CD8-positive, alpha-beta memory T cell (primary cell): ENCODE data around the gene HAPLN3. TPM values are rescaled to one million over a fixed set of nuclear protein-coding genes. Genes with fewer than 3 reads are reported as not detected.
"Not testable (repeated sequence)": the region's sequence is repeated elsewhere in the genome, so short reads cannot be mapped to it uniquely, and the experiment has no call there.

Experiments used
- CTCF ChIA-PET: fragments of 350-600 bp; sonication (Branson Sonifier 250); formaldehyde crosslinking; loops from one replicate; lab custom pipeline; 2021; ENCODE audit warnings: antibody characterized with exemption; lab: Charles Lee
- POLR2A ChIA-PET: fragments of 350-600 bp; sonication (Branson Sonifier 250); formaldehyde crosslinking; loops from one replicate; lab custom pipeline; 2021; ENCODE audit warnings: antibody characterized with exemption; lab: Charles Lee
- DNase-seq, 5 donors: peaks; one replicate each; pipeline versions ENCODE4 v3.0.0 to v3.0.0-alpha.2; 2020 to 2022; ENCODE audit warnings: mixed read lengths in 1 of 5
- H3K27ac ChIP-seq: one replicate; pipeline ENCODE4 v1.7.0; 2013; ENCODE audit warnings: low read depth, mild to moderate bottlenecking, low read length, moderate library complexity
- H3K27me3 ChIP-seq: 2 replicates; pipeline ENCODE4 v1.7.0; 2013; ENCODE audit warnings: low read length, mild to moderate bottlenecking; ENCODE audit not compliant: insufficient read depth, poor library complexity, severe bottlenecking
- H3K36me3 ChIP-seq: 2 replicates; pipeline ENCODE4 v1.7.0; 2013; ENCODE audit warnings: mild to moderate bottlenecking, low read length, moderate library complexity; ENCODE audit not compliant: insufficient read depth
- H3K4me1 ChIP-seq: 2 replicates; pipeline ENCODE4 v1.7.0; 2013; ENCODE audit warnings: mild to moderate bottlenecking, low read length, moderate library complexity; ENCODE audit not compliant: insufficient read depth
- H3K4me3 ChIP-seq: 2 replicates; pipeline ENCODE4 v1.7.0; 2013; ENCODE audit warnings: mild to moderate bottlenecking, low read length
- H3K9me3 ChIP-seq: 2 replicates; pipeline ENCODE4 v1.7.0; 2013; ENCODE audit warnings: mild to moderate bottlenecking, low read length
- H3K27ac Mint-ChIP-seq, 8 donors: one replicate each; pipeline ENCODE4 v1.8.0; 2020 to 2021; ENCODE audit warnings: mixed read lengths in 8 of 8, mild to moderate bottlenecking in 6 of 8, inconsistent platforms in 3 of 8, moderate library complexity in 3 of 8
- H3K27me3 Mint-ChIP-seq, 2 donors: one replicate each; pipeline ENCODE4 v1.8.0; 2020 to 2021; ENCODE audit warnings: mixed read lengths in 2 of 2, mild to moderate bottlenecking in 1 of 2, moderate library complexity in 1 of 2
- H3K36me3 Mint-ChIP-seq, 3 donors: one replicate each; pipeline ENCODE4 v1.8.0; 2020 to 2021; ENCODE audit warnings: mixed read lengths in 3 of 3, inconsistent platforms in 1 of 3, mild to moderate bottlenecking in 1 of 3
- H3K4me1 Mint-ChIP-seq, 3 donors: one replicate each; pipeline ENCODE4 v1.8.0; 2020 to 2021; ENCODE audit warnings: mixed read lengths in 3 of 3, inconsistent platforms in 1 of 3, mild to moderate bottlenecking in 1 of 3
- H3K4me3 Mint-ChIP-seq, 7 donors: one replicate each; pipeline ENCODE4 v1.8.0; 2020 to 2021; ENCODE audit warnings: mixed read lengths in 7 of 7, mild to moderate bottlenecking in 6 of 7, moderate library complexity in 4 of 7, inconsistent platforms in 2 of 7
- H3K9me3 Mint-ChIP-seq, 5 donors: one replicate each; pipeline ENCODE4 v1.8.0; 2020 to 2022; ENCODE audit warnings: mixed read lengths in 5 of 5, mild to moderate bottlenecking in 3 of 5, moderate library complexity in 2 of 5, inconsistent platforms in 1 of 5
- polyA plus RNA-seq: library from polyadenylated mRNA; unstranded; fragments of 300-500 nt; fragmentation: Illumina TruSeq; gene quantifications from one replicate; pipeline ENCODE4 v1.2.3, GENCODE V29; 2021
- total RNA-seq, 2 experiments: library from RNA; stranded (reverse); gene quantifications; one replicate each; pipeline ENCODE4 v1.2.3, GENCODE V29; 2021

The HAPLN3 gene, protein sequence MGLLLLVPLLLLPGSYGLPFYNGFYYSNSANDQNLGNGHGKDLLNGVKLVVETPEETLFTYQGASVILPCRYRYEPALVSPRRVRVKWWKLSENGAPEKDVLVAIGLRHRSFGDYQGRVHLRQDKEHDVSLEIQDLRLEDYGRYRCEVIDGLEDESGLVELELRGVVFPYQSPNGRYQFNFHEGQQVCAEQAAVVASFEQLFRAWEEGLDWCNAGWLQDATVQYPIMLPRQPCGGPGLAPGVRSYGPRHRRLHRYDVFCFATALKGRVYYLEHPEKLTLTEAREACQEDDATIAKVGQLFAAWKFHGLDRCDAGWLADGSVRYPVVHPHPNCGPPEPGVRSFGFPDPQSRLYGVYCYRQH
- 10 to 100 TPM; 32.2 to 32.3 TPM for total RNA-seq
- polyA plus RNA-seq = 24.6 TPM

- peak within 1 kb of the TSS; percentile 88 to 97 (median 94) for H3K4me3 Mint-ChIP-seq
- peaks cover 0 to 25% (median 0%) of the 10 kb centered on the region in 3 donors for H3K36me3 Mint-ChIP-seq
- ChIA-PET POLR2A (interaction anchor here (2.5 kb wide), 1 partner anchor 10 kb away, joined by 10 read pairs; no protein-coding TSS in a partner anchor), CTCF (interaction anchor here (0.7 to 7.9 kb wide), 12 partner anchors 10 to 283 kb away, joined by 3 to 94 read pairs (median 5); partner anchors contain the start of gene ABHD2)
- H3K9me3 Mint-ChIP-seq = no peaks in the 10 kb centered on the region
- Histone ChIP-seq H3K4me3 (peak within 1 kb of the TSS; percentile 76), H3K27me3 (no peaks in the 10 kb centered on the region), H3K9me3 (no peaks in the 10 kb centered on the region), H3K27ac (peak within 1 kb of the TSS; percentile 47), H3K36me3 (no peaks in the 10 kb centered on the region), H3K4me1 (peaks cover 30% of the 10 kb centered on the region)
- peak; percentile 40 to 65 (median 41) for DNase-seq
- peaks cover 0 to 4% of the 10 kb centered on the region in 2 donors for H3K27me3 Mint-ChIP-seq
- H3K4me1 Mint-ChIP-seq = peaks cover 24 to 35% (median 33%) of the 10 kb centered on the region in 3 donors
- H3K27ac Mint-ChIP-seq = peak within 1 kb of the TSS; percentile 64 to 97 (median 88)
These were observed at the start of gene HAPLN3 for GRCh38 chr15:88894819-88895767. TSS of gene HAPLN3 (minus strand) at chr15:88895544. CDS start at chr15:88887298, 8,246 bp downstream.

DNA sequence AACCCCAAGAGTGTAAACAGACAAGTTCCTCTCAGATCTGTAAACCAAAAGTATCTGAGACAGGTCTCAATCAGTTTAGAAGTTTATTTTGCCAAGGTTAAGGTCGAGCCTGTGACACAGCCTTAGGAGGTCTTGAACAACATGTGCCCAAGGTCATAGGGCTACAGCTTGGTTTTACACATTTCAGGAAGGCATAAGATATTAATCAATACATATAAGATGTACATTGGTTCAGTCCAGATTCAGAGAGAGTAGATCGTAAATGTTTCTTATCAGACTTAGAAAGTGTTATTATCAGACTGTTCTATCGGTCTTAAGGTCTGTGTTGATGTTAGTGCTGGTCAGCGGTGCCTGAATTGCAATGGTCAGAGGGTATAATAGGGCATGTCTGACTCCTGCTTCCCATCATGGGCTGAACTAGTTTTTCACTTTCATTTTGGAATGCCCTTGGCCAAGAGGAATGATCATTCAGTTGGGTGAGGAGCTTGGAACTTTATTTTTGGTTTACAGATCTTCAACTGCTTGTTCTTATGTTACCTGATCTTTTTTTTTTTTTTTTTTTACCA is 44.8 kb upstream of the HAPLN3 start:
- POLR2A ChIA-PET = no interaction called here

DNA sequence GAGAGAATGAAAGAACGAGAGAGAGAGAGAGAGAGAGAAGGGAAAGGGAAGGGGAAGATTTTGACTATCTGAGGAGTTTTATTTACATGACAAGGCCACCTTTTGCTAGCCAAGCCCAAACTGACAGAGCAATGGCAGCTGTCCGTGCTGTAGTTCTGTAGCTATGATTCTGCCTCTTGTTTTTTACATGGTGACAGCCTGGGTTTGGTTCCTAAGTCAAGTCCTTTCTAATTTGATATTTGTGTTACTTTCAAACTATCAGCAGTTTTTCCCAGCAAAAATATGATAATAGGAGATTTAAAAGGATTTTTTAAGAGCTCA is 44.1 kb upstream of the HAPLN3 start:
- ChIA-PET CTCF (interaction anchor here (1.4 kb wide), 1 partner anchor 35 kb away, joined by 4 read pairs; no protein-coding TSS in a partner anchor), POLR2A (no interaction called here)
- Mint-ChIP-seq H3K4me1 (no peaks in the 10 kb centered on the region), H3K27ac (no peak overlapping the region), H3K27me3 (peaks cover 5 to 14% of the 10 kb centered on the region in 2 donors), H3K36me3 (no peaks in the 10 kb centered on the region), H3K4me3 (no peak overlapping the region), H3K9me3 (peaks cover 0 to 3% (median 2%) of the 10 kb centered on the region in 5 donors)
- DNase-seq = no peak
- H3K9me3 ChIP-seq = no peaks in the 10 kb centered on the region
- no peak overlapping the region for H3K27ac ChIP-seq
- no peaks in the 10 kb centered on the region for H3K4me1 ChIP-seq
- no peaks in the 10 kb centered on the region for H3K27me3 ChIP-seq
- no peaks in the 10 kb centered on the region for H3K36me3 ChIP-seq
- no peak overlapping the region for H3K4me3 ChIP-seq

More for the DNA sequence above, 44.8 kb upstream of the HAPLN3 start:
- H3K4me3 Mint-ChIP-seq = no peak overlapping the region
- H3K27me3 Mint-ChIP-seq = peaks cover 3 to 12% of the 10 kb centered on the region in 2 donors
- Histone ChIP-seq H3K27ac (no peak overlapping the region), H3K27me3 (no peaks in the 10 kb centered on the region), H3K4me3 (no peak overlapping the region), H3K9me3 (no peaks in the 10 kb centered on the region), H3K4me1 (no peaks in the 10 kb centered on the region), H3K36me3 (no peaks in the 10 kb centered on the region)
- no peak for DNase-seq
- CTCF ChIA-PET = interaction anchor here (0.5 to 1.4 kb wide), 2 partner anchors 35 to 103 kb away, joined by 3 to 4 read pairs; no protein-coding TSS in a partner anchor
- H3K27ac Mint-ChIP-seq = no peak overlapping the region
- H3K36me3 Mint-ChIP-seq = no peaks in the 10 kb centered on the region
- H3K9me3 Mint-ChIP-seq = peaks cover 0 to under 1% (median 0%) of the 10 kb centered on the region in 5 donors
- no peaks in the 10 kb centered on the region for H3K4me1 Mint-ChIP-seq

GRCh38 chr15:88938802-88939485 is 43.6 kb upstream of the HAPLN3 start:
- Mint-ChIP-seq H3K4me1 (no peaks in the 10 kb centered on the region), H3K36me3 (no peaks in the 10 kb centered on the region), H3K4me3 (no peak overlapping the region), H3K27ac (no peak overlapping the region), H3K27me3 (peaks cover 6 to 18% of the 10 kb centered on the region in 2 donors), H3K9me3 (peaks cover 0 to 7% (median 3%) of the 10 kb centered on the region in 5 donors)
- Histone ChIP-seq H3K36me3 (no peaks in the 10 kb centered on the region), H3K27me3 (no peaks in the 10 kb centered on the region), H3K9me3 (no peaks in the 10 kb centered on the region), H3K4me1 (no peaks in the 10 kb centered on the region), H3K27ac (no peak overlapping the region), H3K4me3 (no peak overlapping the region)
- ChIA-PET POLR2A (no interaction called here), CTCF (interaction anchor here (1.1 to 1.4 kb wide), 2 partner anchors 34 kb away, joined by 3 to 4 read pairs; no protein-coding TSS in a partner anchor)
- DNase-seq = no peak

DNA sequence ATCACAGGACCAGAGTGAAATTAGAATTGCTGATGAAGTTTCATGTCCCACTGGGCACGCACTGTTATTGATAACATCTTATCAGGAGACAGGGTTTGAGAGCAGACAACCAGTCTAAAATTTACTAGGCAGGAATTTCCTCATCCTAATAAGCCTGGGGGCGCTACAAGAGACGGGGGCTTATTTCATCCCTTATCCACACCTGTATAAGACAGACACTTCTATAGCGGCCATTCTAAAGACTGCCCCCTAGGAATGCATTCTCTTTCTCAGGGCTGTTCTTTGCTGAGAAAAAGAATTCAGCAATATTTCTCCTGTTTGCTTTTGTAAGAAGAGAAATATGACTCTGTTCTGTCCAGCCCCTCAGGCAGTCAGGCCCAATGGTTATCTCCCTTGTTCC is 39.1 kb upstream of the HAPLN3 start:
- H3K4me3 ChIP-seq, H3K4me3 Mint-ChIP-seq, H3K27me3 ChIP-seq, DNase-seq, CTCF ChIA-PET, H3K9me3 ChIP-seq, H3K36me3 Mint-ChIP-seq, POLR2A ChIA-PET, H3K4me1 ChIP-seq, H3K36me3 ChIP-seq, H3K4me1 Mint-ChIP-seq, H3K27ac ChIP-seq: not testable (repeated sequence)
- Mint-ChIP-seq H3K27me3 (peaks cover 22 to 42% of the 10 kb centered on the region in 2 donors), H3K9me3 (peaks cover 0 to 12% (median 3%) of the 10 kb centered on the region in 5 donors), H3K27ac (peak overlapping the region in 1 of 8 donors; percentile 11)

DNA sequence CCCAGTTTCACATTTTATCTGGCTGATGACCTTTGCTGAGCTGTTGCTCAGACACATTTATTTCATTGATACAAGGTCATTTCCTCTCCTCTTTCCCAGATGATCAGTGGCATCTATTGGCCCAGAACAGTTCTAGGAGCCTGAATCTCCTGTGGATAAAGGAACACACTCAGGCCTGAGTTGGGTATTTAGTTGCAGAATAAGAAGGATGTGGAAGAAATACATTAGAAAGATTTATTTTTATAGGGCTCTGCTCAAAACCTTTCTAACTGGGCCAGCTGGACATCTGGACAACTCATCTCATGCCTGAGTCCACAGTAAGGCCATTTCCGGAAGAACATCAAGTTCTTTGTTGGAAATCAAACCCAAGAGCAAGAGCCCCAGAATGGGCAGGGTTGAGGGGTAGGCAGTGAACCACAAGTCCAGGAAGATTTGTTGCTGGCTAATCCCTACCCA is 37.6 kb upstream of the HAPLN3 start:
- Mint-ChIP-seq H3K27ac (no peak overlapping the region), H3K36me3 (peaks cover 0 to 10% (median 0%) of the 10 kb centered on the region in 3 donors), H3K27me3 (peaks cover 26 to 46% of the 10 kb centered on the region in 2 donors), H3K4me1 (no peaks in the 10 kb centered on the region), H3K9me3 (peaks cover 0 to 12% (median 4%) of the 10 kb centered on the region in 5 donors), H3K4me3 (no peak overlapping the region)
- DNase-seq = no peak
- no peak overlapping the region for H3K4me3 ChIP-seq
- no peaks in the 10 kb centered on the region for H3K27me3 ChIP-seq
- POLR2A ChIA-PET = no interaction called here
- no peaks in the 10 kb centered on the region for H3K4me1 ChIP-seq
- no peaks in the 10 kb centered on the region for H3K9me3 ChIP-seq
- no peak overlapping the region for H3K27ac ChIP-seq
- CTCF ChIA-PET = no interaction called here
- H3K36me3 ChIP-seq = no peaks in the 10 kb centered on the region

- Mint-ChIP-seq H3K4me3 (no peak overlapping the region), H3K4me1 (no peaks in the 10 kb centered on the region), H3K27ac (no peak overlapping the region), H3K9me3 (peaks cover 0 to 12% (median 5%) of the 10 kb centered on the region in 5 donors), H3K27me3 (peaks cover 27 to 46% of the 10 kb centered on the region in 2 donors), H3K36me3 (peaks cover 0 to 10% (median 0%) of the 10 kb centered on the region in 3 donors)
- CTCF ChIA-PET = no interaction called here
- Histone ChIP-seq H3K27me3 (no peaks in the 10 kb centered on the region), H3K4me1 (no peaks in the 10 kb centered on the region), H3K9me3 (no peaks in the 10 kb centered on the region), H3K4me3 (no peak overlapping the region), H3K36me3 (no peaks in the 10 kb centered on the region), H3K27ac (no peak overlapping the region)
- DNase-seq = no peak
- POLR2A ChIA-PET = no interaction called here
These were observed 37.0 kb upstream of the HAPLN3 start for GRCh38 chr15:88932271-88932874.
